GM21529 (cell line): Measurements from ENCODE around the gene PIEZO2.
"Not testable (repeated sequence)": the region's sequence is repeated elsewhere in the genome, so short reads cannot be mapped to it uniquely, and the experiment has no call there.

Experiments
- ATAC-seq: cut with Tn5 transposase; IDR thresholded peaks from one replicate; pipeline ENCODE4 v1.9.1; 2021; ENCODE audit not compliant: unreplicated experiment

The PIEZO2 gene

GRCh38 chr18:10933648-10934047 is 215.7 kb downstream of the PIEZO2 start:
- ATAC-seq: not testable (repeated sequence)

- ATAC-seq: no peak
These were observed 219.3 kb downstream of the PIEZO2 start for GRCh38 chr18:10930076-10930475.

- peak; percentile 62 for ATAC-seq
These were observed 220.5 kb downstream of the PIEZO2 start for GRCh38 chr18:10928772-10929373.

GRCh38 chr18:10928011-10928771 is 221.2 kb downstream of the PIEZO2 start:
- peak; percentile 62 for ATAC-seq

- no peak for ATAC-seq
These were observed 221.9 kb downstream of the PIEZO2 start for GRCh38 chr18:10927286-10927992.

GRCh38 chr18:10926621-10927161 is 222.7 kb downstream of the PIEZO2 start:
- no peak for ATAC-seq

- no peak for ATAC-seq
These were observed 225.1 kb downstream of the PIEZO2 start for GRCh38 chr18:10924290-10924689.

- ATAC-seq: no peak
These were observed 225.8 kb downstream of the PIEZO2 start for GRCh38 chr18:10923551-10924070.

GRCh38 chr18:10923141-10923540 is 226.2 kb downstream of the PIEZO2 start:
- ATAC-seq: no peak

- not testable (repeated sequence) for ATAC-seq
These were observed 226.7 kb downstream of the PIEZO2 start for GRCh38 chr18:10922712-10923111.

GRCh38 chr18:10920309-10920708 is 229.1 kb downstream of the PIEZO2 start:
- not testable (repeated sequence) for ATAC-seq

- ATAC-seq: no peak
These were observed 229.5 kb downstream of the PIEZO2 start for GRCh38 chr18:10919851-10920250.

GRCh38 chr18:10916865-10917264 is 232.5 kb downstream of the PIEZO2 start:
- no peak for ATAC-seq

- ATAC-seq: no peak
These were observed 233.0 kb downstream of the PIEZO2 start for GRCh38 chr18:10916387-10916786.

GRCh38 chr18:10915748-10916147 is 233.6 kb downstream of the PIEZO2 start:
- not testable (repeated sequence) for ATAC-seq

GRCh38 chr18:10914610-10915009 is 234.8 kb downstream of the PIEZO2 start:
- ATAC-seq: not testable (repeated sequence)

- no peak for ATAC-seq
These were observed 235.4 kb downstream of the PIEZO2 start for GRCh38 chr18:10913919-10914318.

GRCh38 chr18:10912790-10913545 is 236.4 kb downstream of the PIEZO2 start:
- no peak for ATAC-seq

GRCh38 chr18:10909724-10910123 is 239.6 kb downstream of the PIEZO2 start:
- ATAC-seq: no peak

- no peak for ATAC-seq
These were observed 240.6 kb downstream of the PIEZO2 start for GRCh38 chr18:10908760-10909159.

- ATAC-seq: no peak
These were observed 241.6 kb downstream of the PIEZO2 start for GRCh38 chr18:10907749-10908148.
